ENCODE data around the gene SPTB.

The SPTB gene

GRCh38 chr14:64715628-64716412, 163.9 kb downstream of the SPTB start:
- in situ Hi-C loops (cut with HindIII; ENCODE audit: low sequenced_read_pairs), result no loop called here

- in situ Hi-C loops (cut with HindIII; ENCODE audit: low sequenced_read_pairs), result no loop called here
Measured at GRCh38 chr14:64715146-64715627, 164.5 kb downstream of the SPTB start.

- in situ Hi-C loops (cut with HindIII; ENCODE audit: low sequenced_read_pairs), result loop anchor here (5.0 kb wide), 1 partner anchor 62 kb away; no protein-coding TSS in a partner anchor
Measured at GRCh38 chr14:64714432-64715025, 165.2 kb downstream of the SPTB start.

- in situ Hi-C loops (cut with HindIII; ENCODE audit: low sequenced_read_pairs), result loop anchor here (5.0 kb wide), 1 partner anchor 61 kb away; no protein-coding TSS in a partner anchor
Measured at GRCh38 chr14:64713677-64714076, 166.0 kb downstream of the SPTB start.

GRCh38 chr14:64711039-64711438, 168.7 kb downstream of the SPTB start:
- in situ Hi-C loops (cut with HindIII; ENCODE audit: low sequenced_read_pairs), result loop anchor here (5.0 kb wide), 1 partner anchor 59 kb away; no protein-coding TSS in a partner anchor

- in situ Hi-C loops (cut with HindIII; ENCODE audit: low sequenced_read_pairs), result no loop called here
Measured at GRCh38 chr14:64709126-64709525, 170.6 kb downstream of the SPTB start.

- in situ Hi-C loops (cut with HindIII; ENCODE audit: low sequenced_read_pairs), result no loop called here
Measured at GRCh38 chr14:64708148-64709004, 171.3 kb downstream of the SPTB start.

GRCh38 chr14:64707661-64708060, 172.0 kb downstream of the SPTB start:
- in situ Hi-C loops (cut with HindIII; ENCODE audit: low sequenced_read_pairs), result no loop called here

- in situ Hi-C loops (cut with HindIII; ENCODE audit: low sequenced_read_pairs), result no loop called here
Measured at GRCh38 chr14:64706593-64707193, 173.0 kb downstream of the SPTB start.

GRCh38 chr14:64706119-64706592, 173.6 kb downstream of the SPTB start:
- in situ Hi-C loops (cut with HindIII; ENCODE audit: low sequenced_read_pairs), result no loop called here

GRCh38 chr14:64705381-64706118, 174.2 kb downstream of the SPTB start:
- in situ Hi-C loops (cut with HindIII; ENCODE audit: low sequenced_read_pairs), result no loop called here

GRCh38 chr14:64704743-64705380, 174.8 kb downstream of the SPTB start:
- in situ Hi-C loops (cut with HindIII; ENCODE audit: low sequenced_read_pairs), result no loop called here

- in situ Hi-C loops (cut with HindIII; ENCODE audit: low sequenced_read_pairs), result no loop called here
Measured at GRCh38 chr14:64704143-64704742, 175.5 kb downstream of the SPTB start, which contains the start of gene PLEKHG3. TSS of gene PLEKHG3 (plus strand) at chr14:64704424. CDS start at chr14:64727632, 23,208 bp downstream.

- in situ Hi-C loops (cut with HindIII; ENCODE audit: low sequenced_read_pairs), result no loop called here
Measured at GRCh38 chr14:64703395-64704142, 176.1 kb downstream of the SPTB start.

- in situ Hi-C loops (cut with HindIII; ENCODE audit: low sequenced_read_pairs), result no loop called here
Measured at GRCh38 chr14:64702493-64703394, 177.0 kb downstream of the SPTB start.

- in situ Hi-C loops (cut with HindIII; ENCODE audit: low sequenced_read_pairs), result no loop called here
Measured at GRCh38 chr14:64701660-64702059, 178.0 kb downstream of the SPTB start.

- in situ Hi-C loops (cut with HindIII; ENCODE audit: low sequenced_read_pairs), result no loop called here
Measured at GRCh38 chr14:64700894-64701293, 178.8 kb downstream of the SPTB start.

Measured in endothelial cell of hepatic sinusoid (primary cell).